ENCODE data around the gene ZNF664. TPM values are rescaled to one million over a fixed set of nuclear protein-coding genes. Genes with fewer than 3 reads are reported as not detected.

ZNF664 gene
- total and polyA plus RNA-seq, 2 of the 4 experiments (the other 2 are of a cell fraction): 29.9 to 32.6 TPM

- Histone ChIP-seq H3K14ac (replicated peaks; ENCODE audit: low read depth, low read length) (no peak overlapping the region), H3K27me3 (ENCODE audit: control insufficient read depth, insufficient read depth, low read length) (peaks cover 17% of the 10 kb centered on the region), H3K18ac (ENCODE audit: low read depth, low read length) (no peak overlapping the region), H3K23ac (ENCODE audit: low read depth, low read length) (no peak overlapping the region), H2BK120ac (ENCODE audit: low read depth, low read length) (no peak overlapping the region), H3K9ac (ENCODE audit: low read depth, low read length) (no peak overlapping the region), H3K4ac (ENCODE audit: low read depth, low read length) (no peak overlapping the region), H3K4me1 (ENCODE audit: control insufficient read depth, insufficient read depth, low read length) (no peaks in the 10 kb centered on the region), H3K56ac (ENCODE audit: extremely low read depth, insufficient read depth, low read length) (no peak overlapping the region), H3K79me1 (ENCODE audit: low read depth in 1 of 2, low read length in 2 of 2) (no peaks in the 10 kb centered on the region), H2BK5ac (ENCODE audit: low read depth, low read length, poor library complexity, severe bottlenecking) (no peak overlapping the region), H2BK20ac (ENCODE audit: low read depth, low read length) (no peak overlapping the region), H4K91ac (ENCODE audit: insufficient read depth, low read depth, low read length) (no peak overlapping the region), H2BK15ac (ENCODE audit: low read depth, low read length) (no peak overlapping the region), H3K9me3 (ENCODE audit: control insufficient read depth, insufficient read depth, low read length) (0 out of 2 replicates have a peak, but pooled peaks cover 2% of the 10 kb centered on the region), H4K5ac (ENCODE audit: low read depth, low read length) (no peak overlapping the region), H3K4me2 (ENCODE audit: low read depth, low read length) (no peak overlapping the region), H3K27ac (ENCODE audit: insufficient read depth, low read length) (no peak overlapping the region), H2AK5ac (ENCODE audit: low read depth, low read length) (no peak overlapping the region), H3K4me3 (ENCODE audit: insufficient read depth, low read depth, low read length) (no peak overlapping the region), H4K8ac (ENCODE audit: low read depth in 2 of 2, low read length in 2 of 2) (no peak overlapping the region), H3K9me1 (ENCODE audit: insufficient read depth, low read length) (no peaks in the 10 kb centered on the region), H3K36me3 (ENCODE audit: control insufficient read depth, insufficient read depth, low read length) (no peaks in the 10 kb centered on the region), H2AK9ac (replicated peaks; ENCODE audit: low read depth, low read length, poor library complexity) (no peak overlapping the region), H4K20me1 (ENCODE audit: insufficient read depth, low read length) (no peaks in the 10 kb centered on the region), H2AFZ (replicated peaks; ENCODE audit: low read length, poor library complexity) (no peak overlapping the region)
- DNase-seq: no peak
- intact Hi-C loops (cut with micrococcal nuclease) (no loop called here), dilution Hi-C loops (cut with HindIII; ENCODE audit: low sequenced_read_pairs, unreplicated experiment) (no loop called here), in situ Hi-C loops (cut with MboI; ENCODE audit: low sequenced_read_pairs) (no loop called here)
- ChIA-PET CTCF (no interaction called here), POLR2A (ENCODE audit: unreplicated experiment) (no interaction called here)
- no peak for TF ChIP-seq MXI1 (IDR thresholded peaks at IDR 0.05; ENCODE audit: borderline replicate concordance, low read depth, low read length)
- no peak for TF ChIP-seq NFE2L2 (IDR thresholded peaks at IDR 0.05; ENCODE audit: low read depth, low read length)
- TF ChIP-seq USF2 (IDR thresholded peaks at IDR 0.05; ENCODE audit: low read depth, low read length): no peak
- no peak for TF ChIP-seq CEBPB (IDR thresholded peaks at IDR 0.05; ENCODE audit: low read depth, low read length)
- no peak for TF ChIP-seq CHD1 (IDR thresholded peaks at IDR 0.05; ENCODE audit: low read depth, low read length)
- TF ChIP-seq ELK1 (IDR thresholded peaks at IDR 0.05; ENCODE audit: borderline replicate concordance, low read depth, low read length): no peak
- no peak for TF ChIP-seq RCOR1 (IDR thresholded peaks at IDR 0.05; ENCODE audit: insufficient replicate concordance, low read length)
- TF ChIP-seq FOS (IDR thresholded peaks at IDR 0.05; ENCODE audit: low read depth, low read length): no peak
- no peak for TF ChIP-seq BHLHE40 (IDR thresholded peaks at IDR 0.05; ENCODE audit: low read depth, low read length)
- TF ChIP-seq RFX5 (IDR thresholded peaks at IDR 0.05; ENCODE audit: low read depth, low read length): no peak
- BruUV-seq (replicated peaks): no TSS peak
- 33% methylated on average over 2 of the region's 3 CpGs; no CpG with 5 or more reads in 1 of the 2 experiments for WGBS, 2 experiments (ENCODE audit: extremely low coverage in 2 of 2, insufficient read length in 1 of 2)
- ATAC-seq (ENCODE audit: low read depth): no peak
Observed at GRCh38 chr12:124059752-124060151, 86.7 kb downstream of the ZNF664 start.

Measured in IMR-90 (cell line).